K562 (cell line): ENCODE results near the gene APOBEC3A. TPM values are rescaled to one million over a fixed set of nuclear protein-coding genes. Genes with fewer than 3 reads are reported as not detected.

Experiments used
- ARID1B ChIP-seq: fragments of 450-650 bp; IDR thresholded peaks from 2 replicates; pipeline ENCODE4 v1.6.1; 2016; ENCODE audit warnings: antibody characterized with exemption, mild to moderate bottlenecking, inconsistent platforms
- CREBBP ChIP-seq: IDR thresholded peaks from one replicate; pipeline ENCODE4 v1.6.1; 2012; ENCODE audit warnings: low read depth, mild to moderate bottlenecking, control low read depth, inconsistent platforms, low read length
- ELF2 ChIP-seq: fragments of 250-450 bp; sonication (Bioruptor Pico); IDR thresholded peaks from 2 replicates; pipeline ENCODE4 v1.5.0; 2021; ENCODE audit warnings: mild to moderate bottlenecking
- GATA2 ChIP-seq: sonication (generic); formaldehyde crosslinking; IDR thresholded peaks from 2 replicates; pipeline ENCODE4 v1.4.0; 2020; ENCODE audit warnings: mild to moderate bottlenecking, missing genetic modification reagents
- HCFC1 ChIP-seq: IDR thresholded peaks from 2 replicates; pipeline ENCODE4 v1.6.1; 2012; ENCODE audit warnings: low read depth, low read length, improper control_type of control experiment
- JUN ChIP-seq, 2 experiments: sonication (generic) in 1 of 2; formaldehyde crosslinking in 1 of 2; IDR thresholded peaks; 2 replicates each; pipeline versions ENCODE4 v1.6.1 to v1.8.0; 2012 to 2022; ENCODE audit warnings: borderline replicate concordance in 2 of 2, mild to moderate bottlenecking in 2 of 2, improper control_type of control experiment in 1 of 2, low read depth in 1 of 2, low read length in 1 of 2, missing genetic modification reagents in 1 of 2
- KDM2B ChIP-seq: fragments of 250-450 bp; sonication (Bioruptor Pico); IDR thresholded peaks from 2 replicates; pipeline ENCODE4 v1.8.0; 2021; ENCODE audit warnings: mild to moderate bottlenecking, moderate library complexity
- MEF2A ChIP-seq: IDR thresholded peaks from 2 replicates; pipeline ENCODE4 v1.6.1; 2011; ENCODE audit warnings: low read depth, mild to moderate bottlenecking, low read length, moderate library complexity; ENCODE audit not compliant: control insufficient read depth
- NCOA2 ChIP-seq, 2 experiments: fragments of 450-650 bp; IDR thresholded peaks; 2 replicates each; pipeline ENCODE4 v1.6.1; 2018; ENCODE audit warnings: mild to moderate bottlenecking in 2 of 2, moderate library complexity in 1 of 2; ENCODE audit not compliant: partially characterized antibody in 2 of 2
- NELFE ChIP-seq: IDR thresholded peaks from 2 replicates; pipeline ENCODE4 v1.6.1; 2011; ENCODE audit warnings: mild to moderate bottlenecking; ENCODE audit not compliant: insufficient read depth, insufficient read length
- NFE2L1 ChIP-seq: fragments of 450-650 bp; IDR thresholded peaks from 2 replicates; pipeline ENCODE4 v1.6.1; 2016; ENCODE audit warnings: missing genetic modification characterization, low read depth, mild to moderate bottlenecking, missing compliant biosample characterization, moderate library complexity, borderline replicate concordance
- NFYB ChIP-seq: IDR thresholded peaks from 2 replicates; pipeline ENCODE4 v1.6.1; 2011; ENCODE audit warnings: mild to moderate bottlenecking, moderate library complexity; ENCODE audit not compliant: insufficient read length; ENCODE audit errors: extremely low read depth
- NONO ChIP-seq, 2 experiments: fragments of 200-400 bp in 1 of 2; fragments of 450-650 bp in 1 of 2; formaldehyde crosslinking in 1 of 2; IDR thresholded peaks; 2 replicates each; pipeline ENCODE4 v1.6.1; 2017; ENCODE audit warnings: low read depth in 2 of 2, mild to moderate bottlenecking in 2 of 2, moderate library complexity in 2 of 2, low read length in 1 of 2
- PHTF2 ChIP-seq: fragments of 250-450 bp; sonication (Bioruptor Pico); IDR thresholded peaks from 2 replicates; pipeline ENCODE4 v1.5.0; 2021; ENCODE audit warnings: mild to moderate bottlenecking
- RAD21 ChIP-seq, 2 experiments: fragments of 250-450 bp in 1 of 2; fragments of 450-650 bp in 1 of 2; sonication (Bioruptor Pico) in 1 of 2; formaldehyde crosslinking in 1 of 2; IDR thresholded peaks in 1 of 2; conservative IDR thresholded peaks in 1 of 2; 2 replicates each; pipeline versions ENCODE4 v1.4.0 to v1.8.0; 2020 to 2022; ENCODE audit warnings: mild to moderate bottlenecking in 2 of 2, moderate library complexity in 1 of 2
- SOX6 ChIP-seq: fragments of 450-650 bp; IDR thresholded peaks from 2 replicates; pipeline ENCODE4 v1.6.1; 2014; ENCODE audit warnings: mild to moderate bottlenecking
- TAF9B ChIP-seq: fragments of 450-650 bp; IDR thresholded peaks from 2 replicates; pipeline ENCODE4 v1.6.1; 2018; ENCODE audit warnings: mild to moderate bottlenecking; ENCODE audit not compliant: partially characterized antibody
- ZNF143 ChIP-seq: sonication (generic); formaldehyde crosslinking; IDR thresholded peaks from 2 replicates; pipeline ENCODE4 v1.9.0; 2022; ENCODE audit warnings: mild to moderate bottlenecking, missing genetic modification reagents
- ZNF696 ChIP-seq: fragments of 250-450 bp; sonication (Bioruptor Pico); conservative IDR thresholded peaks from 2 replicates; pipeline ENCODE4 v1.4.0; 2020; ENCODE audit warnings: mild to moderate bottlenecking, moderate library complexity
- polyA plus RNA-seq, 8 experiments: library from polyadenylated mRNA; depleted of rRNA in 4 of 8; stranded (reverse) in 5 of 8; unstranded in 3 of 8; fragments of >200 nt; fragmentation: Nextera tagmentation in 2 of 8; fragmentation: Illumina TruSeq in 1 of 8; extraction: Ambion mirVana in 2 of 8; extraction: Trizol in 1 of 8; gene quantifications; 2 replicates each; pipeline versions ENCODE4 v1.2.1 to v1.2.3, GENCODE V29; 2011 to 2014; ENCODE audit warnings: inconsistent platforms in 1 of 8, missing spikeins in 1 of 8
- total RNA-seq, 7 experiments: library from RNA; depleted of rRNA in 6 of 7; stranded (reverse); fragments of >200 nt in 6 of 7; fragmentation: Illumina TruSeq in 2 of 7; extraction: Trizol in 2 of 7; gene quantifications; 2 replicates each; pipeline versions ENCODE4 v1.2.1 to v1.2.3, GENCODE V29; 2011 to 2021; ENCODE audit warnings: low replicate concordance in 1 of 7
- TF ChIP-seq, protein P1 (sequence below), 2 experiments: fragments of 200-800 bp in 1 of 2; sonication (Bioruptor generic) in 1 of 2; sonication (generic) in 1 of 2; formaldehyde crosslinking in 1 of 2; IDR thresholded peaks in 1 of 2; conservative IDR thresholded peaks in 1 of 2; 2 replicates each; pipeline versions ENCODE4 v1.5.0 to v1.6.1; 2016 to 2020; ENCODE audit warnings: missing compliant biosample characterization in 1 of 2, missing genetic modification characterization in 1 of 2, missing genetic modification reagents in 1 of 2
- TF ChIP-seq, protein P2 (sequence below): fragments of 450-650 bp; IDR thresholded peaks from 2 replicates; pipeline ENCODE4 v1.6.1; 2016; ENCODE audit warnings: low read depth, mild to moderate bottlenecking, moderate library complexity
- TF ChIP-seq, protein P3 (sequence below): fragments of 450-650 bp; IDR thresholded peaks from 2 replicates; pipeline ENCODE4 v1.6.1; 2016; ENCODE audit warnings: borderline replicate concordance
- TF ChIP-seq, protein P4 (sequence below): sonication (generic); formaldehyde crosslinking; IDR thresholded peaks from 2 replicates; pipeline ENCODE4 v1.8.1; 2022; ENCODE audit warnings: missing genetic modification reagents

APOBEC3A gene
- total and polyA plus RNA-seq, 9 of the 15 experiments (the other 6 are each of a cell fraction or from before 2014, with no cell fraction given), result 0.04 TPM; not detected in 8

DNA sequence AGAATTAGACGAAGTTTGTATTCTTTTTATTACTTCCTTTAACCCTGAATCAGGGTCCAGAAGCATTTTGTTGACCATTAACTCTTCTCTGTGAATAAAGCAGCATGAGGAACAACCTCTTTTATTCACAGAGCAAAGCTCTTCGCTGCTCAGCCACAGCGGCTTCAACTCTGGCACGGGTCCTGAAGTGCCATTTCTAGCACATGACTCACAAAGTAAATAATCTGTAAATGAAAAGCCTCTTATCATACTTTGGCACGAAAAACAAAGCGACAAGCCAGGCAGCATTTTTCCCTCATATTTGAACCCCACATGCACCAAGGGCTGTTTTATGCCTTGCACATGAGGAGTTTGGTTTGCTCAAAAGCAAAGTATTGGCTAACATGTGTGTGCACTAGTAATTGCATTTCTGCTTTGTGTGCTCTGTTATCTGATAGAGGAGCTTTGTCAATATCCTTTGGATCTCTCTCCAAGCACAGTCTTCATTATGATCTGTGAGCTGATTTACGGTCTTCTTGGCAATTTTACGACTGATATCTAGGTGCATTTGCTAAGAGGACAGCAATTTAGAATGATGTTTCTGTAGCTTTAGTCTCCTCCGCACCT, 33.0 kb upstream of the APOBEC3A start (continued):
- TF ChIP-seq ARID1B (peak; percentile 66), MEF2A (peak; percentile 87), TAF9B (no peak), PHTF2 (CRISPR knock-in tag) (no peak), NELFE (no peak), CREBBP (no peak), NFE2L1 (tag) (no peak), HCFC1 (no peak), GATA2 (CRISPR knock-in tag) (no peak), ZNF143 (no peak), RAD21 (CRISPR knock-in tag; conservative IDR thresholded peaks at IDR 0.05 in 1 of 2, IDR thresholded peaks at IDR 0.05 in 1 of 2) (no peak), NFYB (no peak), NCOA2 (IDR thresholded peaks at IDR 0.05; ENCODE audit: partially characterized antibody in 2 of 2) (no peak), JUN (IDR thresholded peaks at IDR 0.05; ENCODE audit: borderline replicate concordance, low read depth, low read length) (peak; percentile 73; the same call in 1 of the 2 replicates), JUN (CRISPR knock-in tag; IDR thresholded peaks at IDR 0.05; ENCODE audit: borderline replicate concordance) (no peak), ELF2 (CRISPR knock-in tag) (no peak), NONO (IDR thresholded peaks at IDR 0.05; ENCODE audit: low read depth in 2 of 2, low read length in 1 of 2) (no peak), KDM2B (no peak), ZNF696 (CRISPR knock-in tag) (no peak), SOX6 (0 out of 2 replicates have a peak, but pooled peaks have one; percentile 25)
- TF ChIP-seq, protein P1, sequence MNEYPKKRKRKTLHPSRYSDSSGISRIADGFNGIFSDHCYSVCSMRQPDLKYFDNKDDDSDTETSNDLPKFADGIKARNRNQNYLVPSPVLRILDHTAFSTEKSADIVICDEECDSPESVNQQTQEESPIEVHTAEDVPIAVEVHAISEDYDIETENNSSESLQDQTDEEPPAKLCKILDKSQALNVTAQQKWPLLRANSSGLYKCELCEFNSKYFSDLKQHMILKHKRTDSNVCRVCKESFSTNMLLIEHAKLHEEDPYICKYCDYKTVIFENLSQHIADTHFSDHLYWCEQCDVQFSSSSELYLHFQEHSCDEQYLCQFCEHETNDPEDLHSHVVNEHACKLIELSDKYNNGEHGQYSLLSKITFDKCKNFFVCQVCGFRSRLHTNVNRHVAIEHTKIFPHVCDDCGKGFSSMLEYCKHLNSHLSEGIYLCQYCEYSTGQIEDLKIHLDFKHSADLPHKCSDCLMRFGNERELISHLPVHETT (CRISPR knock-in tag; conservative IDR thresholded peaks at IDR 0.05 in 1 of 2, IDR thresholded peaks at IDR 0.05 in 1 of 2), result no peak
- TF ChIP-seq, protein P2, sequence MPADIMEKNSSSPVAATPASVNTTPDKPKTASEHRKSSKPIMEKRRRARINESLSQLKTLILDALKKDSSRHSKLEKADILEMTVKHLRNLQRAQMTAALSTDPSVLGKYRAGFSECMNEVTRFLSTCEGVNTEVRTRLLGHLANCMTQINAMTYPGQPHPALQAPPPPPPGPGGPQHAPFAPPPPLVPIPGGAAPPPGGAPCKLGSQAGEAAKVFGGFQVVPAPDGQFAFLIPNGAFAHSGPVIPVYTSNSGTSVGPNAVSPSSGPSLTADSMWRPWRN, result peak; percentile 35; the same call in 1 of the 2 replicates
- TF ChIP-seq, protein P3, sequence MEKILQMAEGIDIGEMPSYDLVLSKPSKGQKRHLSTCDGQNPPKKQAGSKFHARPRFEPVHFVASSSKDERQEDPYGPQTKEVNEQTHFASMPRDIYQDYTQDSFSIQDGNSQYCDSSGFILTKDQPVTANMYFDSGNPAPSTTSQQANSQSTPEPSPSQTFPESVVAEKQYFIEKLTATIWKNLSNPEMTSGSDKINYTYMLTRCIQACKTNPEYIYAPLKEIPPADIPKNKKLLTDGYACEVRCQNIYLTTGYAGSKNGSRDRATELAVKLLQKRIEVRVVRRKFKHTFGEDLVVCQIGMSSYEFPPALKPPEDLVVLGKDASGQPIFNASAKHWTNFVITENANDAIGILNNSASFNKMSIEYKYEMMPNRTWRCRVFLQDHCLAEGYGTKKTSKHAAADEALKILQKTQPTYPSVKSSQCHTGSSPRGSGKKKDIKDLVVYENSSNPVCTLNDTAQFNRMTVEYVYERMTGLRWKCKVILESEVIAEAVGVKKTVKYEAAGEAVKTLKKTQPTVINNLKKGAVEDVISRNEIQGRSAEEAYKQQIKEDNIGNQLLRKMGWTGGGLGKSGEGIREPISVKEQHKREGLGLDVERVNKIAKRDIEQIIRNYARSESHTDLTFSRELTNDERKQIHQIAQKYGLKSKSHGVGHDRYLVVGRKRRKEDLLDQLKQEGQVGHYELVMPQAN, result no peak
- TF ChIP-seq, protein P4, sequence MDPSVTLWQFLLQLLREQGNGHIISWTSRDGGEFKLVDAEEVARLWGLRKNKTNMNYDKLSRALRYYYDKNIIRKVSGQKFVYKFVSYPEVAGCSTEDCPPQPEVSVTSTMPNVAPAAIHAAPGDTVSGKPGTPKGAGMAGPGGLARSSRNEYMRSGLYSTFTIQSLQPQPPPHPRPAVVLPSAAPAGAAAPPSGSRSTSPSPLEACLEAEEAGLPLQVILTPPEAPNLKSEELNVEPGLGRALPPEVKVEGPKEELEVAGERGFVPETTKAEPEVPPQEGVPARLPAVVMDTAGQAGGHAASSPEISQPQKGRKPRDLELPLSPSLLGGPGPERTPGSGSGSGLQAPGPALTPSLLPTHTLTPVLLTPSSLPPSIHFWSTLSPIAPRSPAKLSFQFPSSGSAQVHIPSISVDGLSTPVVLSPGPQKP (CRISPR knock-in tag), result no peak
